Measurements from ENCODE around the gene KCNN1.
"Not testable (repeated sequence)": the region's sequence is repeated elsewhere in the genome, so short reads cannot be mapped to it uniquely, and the experiment has no call there.

The KCNN1 gene

DNA sequence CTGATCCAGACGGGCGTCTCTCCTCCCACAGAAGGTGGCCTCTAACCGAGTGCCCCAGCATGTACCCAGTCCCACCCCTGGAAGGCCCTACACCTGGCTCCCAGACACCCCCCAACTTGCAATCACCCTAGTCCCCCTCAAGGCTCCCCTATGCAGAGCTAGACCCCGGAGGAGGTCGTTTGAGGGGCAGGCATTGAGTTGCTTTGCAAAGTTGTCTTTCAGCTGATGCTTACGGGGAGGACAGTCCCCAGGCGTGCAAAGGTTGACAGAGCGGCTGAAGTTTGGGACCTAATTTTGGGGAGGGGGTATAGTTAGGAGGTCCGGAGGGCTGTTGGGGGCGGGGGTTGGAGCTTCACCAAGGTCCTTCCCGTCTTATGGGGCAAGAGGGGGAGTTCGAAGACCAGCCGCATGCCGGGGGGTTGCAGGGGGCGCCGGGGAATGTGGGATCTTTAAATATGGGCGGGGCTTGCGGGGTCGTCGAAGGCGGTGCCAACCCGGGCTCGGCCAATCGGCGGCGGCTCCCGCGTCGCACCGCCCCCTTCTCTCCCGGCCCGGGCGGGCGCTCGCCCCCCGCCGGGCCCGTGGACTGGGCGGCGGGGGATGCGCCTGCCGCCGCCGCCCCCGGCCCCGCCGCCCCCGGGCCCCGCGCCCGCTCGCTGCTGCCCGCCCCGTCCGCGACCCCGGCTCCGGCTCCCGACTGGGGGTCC lies at the start of gene KCNN1:
Gene KCNN1, plus strand, starts transcription at position 558 of the 707 bp plus-strand sequence. CDS start 6,782 bp downstream, outside the sequence.
- DNase-seq (ENCODE audit: low spot score) = no peak

DNA sequence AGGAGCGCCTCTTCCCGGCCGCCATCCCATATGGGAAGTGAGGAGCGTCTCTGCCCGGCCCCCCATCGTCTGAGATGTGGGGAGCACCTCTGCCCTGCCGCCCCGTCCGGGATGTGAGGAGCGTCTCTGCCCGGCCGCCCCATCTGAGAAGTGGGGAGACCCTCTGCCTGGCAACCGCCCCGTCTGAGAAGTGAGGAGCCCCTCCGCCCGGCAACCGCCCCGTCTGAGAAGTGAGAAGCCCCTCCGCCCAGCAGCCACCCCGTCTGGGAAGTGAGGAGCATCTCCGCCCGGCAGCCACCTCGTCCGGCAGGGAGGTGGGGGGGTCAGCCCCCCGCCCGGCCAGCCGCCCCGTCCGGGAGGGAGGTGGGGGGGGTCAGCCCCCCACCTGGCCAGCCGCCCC lies 48.8 kb upstream of the KCNN1 start:
- DNase-seq (ENCODE audit: low spot score) = not testable (repeated sequence)

- DNase-seq (ENCODE audit: low spot score) = not testable (repeated sequence)
Observed at GRCh38 chr19:17919122-17919521, 47.8 kb upstream of the KCNN1 start.

GRCh38 chr19:17920527-17920926 lies 46.4 kb upstream of the KCNN1 start:
- DNase-seq (ENCODE audit: low spot score) = no peak

DNA sequence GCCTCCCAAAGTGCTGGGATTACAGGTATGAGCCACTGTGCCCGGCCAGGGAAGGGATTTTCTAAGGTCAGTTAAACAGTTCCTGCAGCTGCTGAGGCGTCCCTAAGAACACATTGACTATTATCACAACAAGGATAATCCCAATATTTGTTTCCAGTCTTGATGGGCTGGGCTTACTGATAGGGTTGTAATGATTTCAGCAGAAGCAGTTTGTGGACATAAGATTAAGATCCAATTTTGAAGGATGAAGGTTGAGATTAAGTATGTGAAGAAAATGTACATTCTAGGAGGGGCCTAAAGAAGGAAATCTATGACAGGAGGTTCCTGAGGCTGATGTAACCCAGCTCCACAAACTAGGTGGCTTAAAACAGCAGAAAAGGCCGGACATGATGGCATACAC lies 44.8 kb upstream of the KCNN1 start:
- no peak for DNase-seq (ENCODE audit: low spot score)

DNA sequence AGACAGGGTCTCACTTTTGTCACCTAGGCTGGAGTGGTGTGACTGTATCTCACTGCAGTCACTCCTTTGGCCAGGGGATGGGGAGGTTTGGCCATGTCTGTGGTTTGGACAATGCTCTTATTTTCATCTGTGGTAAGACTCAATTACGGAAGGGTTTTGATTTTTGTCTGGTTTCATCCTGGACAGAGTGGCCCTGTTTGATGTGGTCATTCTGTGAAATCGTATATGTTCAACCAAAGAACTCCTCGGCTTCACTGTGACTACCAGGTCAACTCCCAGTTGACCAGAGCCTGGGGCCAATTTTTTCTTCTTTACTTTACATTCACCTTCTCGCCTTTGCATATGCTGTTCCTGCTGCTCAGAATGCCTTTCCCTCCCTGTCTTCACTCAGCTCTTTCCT lies 40.9 kb upstream of the KCNN1 start:
- no peak for DNase-seq (ENCODE audit: low spot score)

DNA sequence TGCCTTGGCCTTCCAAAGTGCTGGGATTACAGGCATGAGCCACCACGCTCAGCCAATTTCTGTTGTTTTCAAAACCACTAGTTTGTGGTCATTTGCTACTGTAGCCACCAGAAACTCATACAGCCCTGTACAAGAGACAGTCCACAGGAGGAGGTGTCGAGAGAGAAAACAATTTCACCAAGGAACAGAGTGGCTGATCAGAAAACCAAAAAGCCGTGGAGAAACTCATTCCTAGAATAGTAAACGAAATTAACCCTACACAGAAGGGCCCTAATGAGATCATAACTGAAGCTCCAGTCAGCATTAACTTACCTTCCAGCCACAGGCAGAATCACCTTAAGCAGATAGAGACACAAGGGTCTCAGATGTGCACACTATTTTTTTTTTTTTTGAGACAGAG lies 37.9 kb upstream of the KCNN1 start:
- DNase-seq (ENCODE audit: low spot score) = no peak

- DNase-seq (ENCODE audit: low spot score) = peak; percentile 72
Observed at GRCh38 chr19:17931532-17932191, 35.2 kb upstream of the KCNN1 start.

DNA sequence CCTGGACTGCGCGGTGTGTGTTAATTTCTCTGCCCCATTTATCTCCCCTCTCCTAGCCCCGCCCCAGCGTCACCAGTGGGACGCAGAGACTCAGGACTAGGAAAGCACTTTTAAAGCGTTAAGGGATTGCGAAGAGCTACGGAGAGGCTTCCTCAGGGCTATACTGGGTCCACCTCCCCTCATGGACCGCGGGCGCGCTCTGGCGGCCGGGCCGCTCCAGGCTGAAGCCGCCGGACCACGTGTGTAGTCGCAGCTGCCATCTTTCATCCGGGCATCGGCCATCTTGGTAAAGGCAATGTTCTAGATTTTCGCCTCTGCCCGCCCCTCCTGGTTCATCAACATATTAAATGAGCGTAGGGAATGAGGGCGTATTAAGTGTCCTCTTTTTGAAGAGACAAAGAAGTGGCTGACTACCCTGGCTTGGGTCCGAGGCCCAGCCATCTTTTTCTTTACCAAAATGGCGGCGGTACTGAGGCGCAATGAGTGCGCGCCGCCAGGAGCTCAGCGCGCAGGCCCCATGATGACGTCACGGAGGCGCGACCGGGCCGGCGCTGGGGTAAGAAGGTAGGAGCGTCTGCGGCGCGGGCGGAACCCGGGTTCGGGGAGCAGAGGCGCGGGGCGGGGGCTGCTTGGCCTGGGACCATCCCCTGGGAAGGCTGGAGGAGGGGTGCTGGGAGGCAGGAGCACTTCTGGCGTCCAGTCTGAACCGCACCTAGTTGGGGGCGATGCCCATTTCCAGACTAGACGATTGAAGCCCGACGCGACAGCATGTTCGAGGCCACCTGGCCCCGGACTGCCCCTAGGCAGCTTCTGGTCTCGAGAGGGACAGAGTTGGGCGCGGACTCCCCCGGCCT lies 34.2 kb upstream of the KCNN1 start, which contains the start of gene CCDC124:
Gene CCDC124, plus strand, starts transcription at position 531 of the 854 bp plus-strand sequence. CDS start 3,406 bp downstream, outside the sequence.
- peak; percentile 95 for DNase-seq (ENCODE audit: low spot score)

DNA sequence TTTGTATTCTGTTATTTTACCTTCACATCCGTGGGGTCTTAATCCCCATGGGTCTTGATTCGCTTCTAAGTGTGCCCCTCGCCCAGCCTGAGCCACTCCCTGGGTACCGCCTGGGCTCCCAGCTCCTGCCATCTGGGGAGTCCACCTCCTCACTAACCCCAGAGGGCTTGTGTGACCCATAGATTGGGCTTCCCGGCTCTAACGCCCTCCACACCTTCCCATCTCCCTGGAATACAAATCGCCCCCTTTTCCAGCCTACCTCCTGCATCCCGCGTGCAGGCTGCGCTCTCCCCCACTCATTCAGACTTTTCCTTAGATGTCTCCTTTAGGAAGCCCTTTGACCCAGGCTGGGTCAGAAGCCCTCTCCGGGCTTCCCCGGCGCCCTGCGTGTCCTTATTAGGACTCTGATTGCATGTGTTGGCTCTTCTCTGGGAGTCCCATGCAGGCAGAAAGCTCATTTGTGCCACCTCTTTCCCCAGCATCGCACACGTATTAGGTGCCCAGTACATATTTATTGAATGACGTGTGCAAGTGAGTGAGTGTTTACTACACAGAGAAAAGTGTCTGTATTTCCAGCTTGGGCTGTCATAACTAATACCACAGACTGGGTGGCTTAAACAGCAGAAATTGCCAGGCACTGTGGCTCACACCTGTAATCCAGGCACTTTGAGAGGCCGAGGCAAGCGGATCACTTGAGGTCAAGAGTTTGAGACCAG lies 33.3 kb upstream of the KCNN1 start:
- DNase-seq (ENCODE audit: low spot score) = peak; percentile 89

DNA sequence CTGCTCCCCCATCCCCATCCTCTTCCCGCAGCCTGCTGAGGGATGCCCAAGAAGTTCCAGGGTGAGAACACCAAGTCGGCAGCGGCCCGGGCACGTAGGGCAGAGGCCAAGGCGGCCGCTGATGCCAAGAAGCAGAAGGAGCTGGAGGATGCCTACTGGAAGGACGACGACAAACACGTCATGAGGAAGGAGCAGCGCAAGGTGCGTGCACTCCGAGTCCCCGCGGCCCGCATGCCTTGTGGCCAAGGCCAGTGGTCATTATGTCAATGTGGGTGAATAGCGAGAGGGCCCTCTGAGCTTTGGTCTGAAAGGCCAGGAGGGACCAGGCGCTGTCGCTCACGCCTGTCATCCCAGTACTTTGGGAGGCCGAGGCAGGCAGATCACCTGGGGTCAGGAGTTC lies 30.5 kb upstream of the KCNN1 start:
- no peak for DNase-seq (ENCODE audit: low spot score)

DNA sequence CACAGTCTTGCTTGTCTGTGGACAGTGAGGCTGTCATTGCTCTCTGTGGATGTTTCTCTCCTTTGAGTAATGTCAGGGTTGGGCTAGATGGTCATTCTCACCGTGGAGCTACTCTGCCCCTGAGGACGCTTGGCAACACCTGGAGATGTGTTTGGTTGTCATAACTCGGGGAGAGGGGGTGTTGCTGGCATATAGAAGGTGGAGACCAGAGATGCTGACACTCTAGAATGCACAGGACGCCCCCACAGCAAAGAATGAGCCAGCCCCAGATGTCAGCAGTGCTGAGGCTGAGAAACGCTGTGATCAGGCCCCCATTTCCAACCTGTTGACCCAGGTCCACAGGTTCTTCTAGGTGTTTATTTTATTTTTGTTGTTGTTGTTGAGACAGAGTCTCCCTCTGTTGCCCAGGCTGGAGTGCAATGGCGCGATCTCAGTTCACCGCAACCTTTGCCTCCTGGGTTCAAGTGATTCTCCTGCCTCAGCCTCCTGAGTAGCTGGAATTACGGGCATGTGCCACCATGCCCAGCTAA lies 29.5 kb upstream of the KCNN1 start:
- no peak for DNase-seq (ENCODE audit: low spot score)

DNA sequence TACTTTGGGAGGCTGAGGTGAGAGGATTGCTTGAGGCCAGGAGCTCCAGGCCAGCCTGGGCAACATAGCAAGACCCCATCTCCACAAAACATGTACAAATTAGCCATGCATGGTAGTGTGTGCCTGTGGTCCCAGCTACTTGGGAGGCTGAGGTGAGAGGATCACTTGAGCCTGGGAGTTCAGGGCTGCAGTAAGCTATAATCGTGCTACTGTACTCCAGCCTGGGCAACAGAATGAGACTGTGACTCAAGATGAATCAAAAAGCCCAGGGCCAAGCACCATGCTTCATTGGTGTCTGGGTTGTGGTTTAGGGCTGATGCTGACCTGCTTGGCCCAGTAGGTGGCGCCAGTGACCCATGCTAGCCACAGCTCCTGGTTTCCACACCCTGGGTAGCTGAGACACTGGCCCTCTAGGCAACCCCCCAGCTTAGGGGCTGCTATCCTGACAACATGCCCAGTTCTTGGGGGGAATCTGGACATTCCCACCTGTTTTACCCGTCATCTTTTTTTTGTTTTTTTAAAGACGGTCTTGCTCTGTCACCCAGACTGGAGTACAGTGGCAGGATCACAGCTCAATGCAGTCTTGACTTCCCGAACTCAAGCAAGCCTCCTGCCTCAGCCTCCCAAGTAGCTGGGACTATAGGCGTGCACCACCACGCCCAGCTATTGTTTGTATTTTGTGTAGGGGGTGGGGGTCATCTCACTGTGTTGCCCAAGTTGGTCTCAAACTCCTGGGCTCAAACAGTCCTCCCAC lies 28.6 kb upstream of the KCNN1 start:
- peak; percentile 94 for DNase-seq (ENCODE audit: low spot score)

DNA sequence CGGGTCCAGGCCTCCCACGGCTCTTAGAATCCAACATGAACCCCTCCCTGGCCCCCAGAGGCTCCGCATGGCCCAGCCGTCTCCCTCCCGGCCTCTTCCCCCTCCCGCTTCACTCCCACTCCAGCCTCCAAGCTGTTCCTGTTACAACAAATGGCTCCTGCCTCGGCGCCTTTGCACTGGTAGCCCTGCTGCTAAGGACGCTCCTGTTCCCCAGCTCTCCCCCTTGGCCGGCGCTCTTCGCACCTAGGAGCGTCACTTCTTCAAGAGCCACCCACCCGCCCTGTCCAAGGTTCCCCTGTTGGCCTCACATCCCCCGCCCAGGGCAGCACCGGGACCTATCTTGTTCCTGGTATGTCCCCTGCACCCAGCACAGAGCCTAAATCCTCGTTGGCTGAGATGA lies 24.7 kb upstream of the KCNN1 start:
- no peak for DNase-seq (ENCODE audit: low spot score)

- DNase-seq (ENCODE audit: low spot score) = no peak
Observed at GRCh38 chr19:17942582-17943273, 24.2 kb upstream of the KCNN1 start.

DNA sequence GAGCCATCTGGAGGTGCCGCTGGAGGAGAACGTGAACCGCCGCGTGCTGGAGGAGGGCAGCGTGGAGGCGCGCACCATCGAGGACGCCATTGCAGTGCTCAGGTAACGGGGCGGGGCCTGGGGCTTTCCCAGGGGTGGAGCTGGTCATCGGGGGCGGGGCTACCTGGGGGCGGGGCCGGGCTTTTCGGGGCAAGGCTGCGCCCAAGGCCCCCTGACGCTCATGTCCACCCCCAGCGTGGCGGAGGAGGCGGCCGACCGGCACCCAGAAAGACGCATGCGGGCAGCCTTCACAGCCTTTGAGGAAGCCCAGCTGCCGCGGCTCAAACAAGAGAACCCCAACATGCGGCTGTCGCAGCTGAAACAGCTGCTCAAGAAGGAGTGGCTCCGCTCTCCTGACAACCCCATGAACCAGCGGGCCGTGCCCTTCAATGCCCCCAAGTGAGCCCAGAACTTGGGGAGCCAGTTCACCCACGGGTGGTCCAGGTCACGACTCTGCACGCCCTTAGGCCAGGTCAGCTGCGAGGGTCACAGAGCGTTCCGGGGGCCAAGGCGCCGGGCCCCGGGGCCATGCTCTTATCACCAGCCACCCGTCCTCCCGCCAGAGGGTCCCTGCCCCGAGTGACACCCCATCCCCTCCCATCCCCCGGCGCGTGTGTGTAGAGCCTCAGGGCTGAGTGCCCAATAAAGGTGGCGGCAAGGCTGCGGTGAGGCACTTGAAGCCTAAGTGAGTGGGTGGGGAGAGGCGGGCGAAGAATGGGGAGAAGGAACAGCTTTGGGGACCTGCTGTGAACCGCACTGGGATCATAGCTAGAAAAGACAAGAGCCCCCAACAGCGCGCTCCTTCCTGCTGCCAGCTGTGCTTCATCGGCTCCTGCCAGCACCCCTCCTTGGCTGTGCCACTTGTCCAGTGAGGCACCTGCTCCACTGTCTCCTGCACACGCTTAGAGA lies 23.4 kb upstream of the KCNN1 start:
- DNase-seq (ENCODE audit: low spot score) = no peak

DNA sequence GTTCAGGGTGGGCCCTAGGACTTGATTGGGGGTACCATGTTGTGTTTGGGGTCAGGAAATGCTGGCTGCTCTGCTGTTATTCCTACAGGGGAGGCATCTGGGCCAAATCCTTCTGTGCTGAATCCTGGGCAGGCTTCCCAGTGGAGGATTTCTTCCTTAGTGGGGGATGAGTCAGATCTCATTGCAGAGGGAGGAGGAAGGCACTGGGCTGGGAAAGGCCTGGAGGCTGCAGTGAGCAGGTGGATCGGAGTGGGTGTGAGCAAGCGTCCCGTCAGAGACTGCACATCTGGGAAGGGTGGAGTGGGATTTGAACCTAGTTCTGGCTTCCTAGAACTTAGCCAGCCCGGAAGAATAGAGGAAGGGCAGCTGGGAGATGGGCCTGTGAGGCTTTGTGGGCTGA lies 22.6 kb upstream of the KCNN1 start:
- peak; percentile 70 for DNase-seq (ENCODE audit: low spot score)

DNA sequence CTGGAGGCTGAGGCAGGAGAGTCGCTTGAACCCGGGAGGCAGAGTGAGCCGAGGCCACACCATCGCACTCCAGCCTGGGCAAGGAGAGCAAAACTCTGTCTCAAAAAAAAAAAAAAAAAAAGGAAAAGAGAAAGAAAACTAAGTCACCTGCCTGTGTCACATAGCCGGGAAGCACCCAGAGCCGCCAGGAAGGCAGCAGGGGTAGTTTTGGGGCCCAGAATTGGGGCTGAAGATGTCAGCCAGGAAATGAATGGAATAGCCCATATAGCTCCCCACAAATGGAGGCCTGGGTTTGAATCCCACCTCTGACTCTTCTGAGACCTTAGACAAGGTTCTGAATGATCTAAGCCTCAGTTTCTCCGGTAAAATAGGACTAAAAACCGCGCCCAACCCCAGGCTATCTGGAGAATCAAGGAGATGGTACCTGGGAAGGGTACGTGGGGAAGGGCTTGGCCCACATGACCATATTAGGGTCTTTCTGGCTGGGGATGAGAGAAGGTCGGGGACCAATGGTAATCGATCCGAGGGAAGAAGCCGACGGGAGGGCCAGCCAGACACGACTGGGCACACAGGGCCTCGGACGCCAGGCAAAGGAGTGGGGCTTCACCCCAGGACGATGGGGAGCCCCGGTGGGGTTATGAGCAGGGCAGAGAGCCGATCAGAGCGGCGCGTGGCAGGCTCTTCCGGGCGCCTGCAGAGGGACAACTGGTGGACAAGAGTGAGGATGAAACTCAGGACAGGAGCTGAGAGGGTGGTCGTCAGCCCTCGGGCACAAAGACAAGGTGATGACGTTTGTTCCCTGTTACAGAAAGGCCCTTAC lies 19.7 kb upstream of the KCNN1 start:
- DNase-seq (ENCODE audit: low spot score) = no peak
